ENCODE data around the gene RBM26.
"Not testable (repeated sequence)": the region's sequence is repeated elsewhere in the genome, so short reads cannot be mapped to it uniquely, and the experiment has no call there.

The RBM26 gene

GRCh38 chr13:79282976-79283375 lies 123.1 kb downstream of the RBM26 start:
- in situ Hi-C loops (cut with MboI; ENCODE audit: low sequenced_read_pairs), result no loop called here

DNA sequence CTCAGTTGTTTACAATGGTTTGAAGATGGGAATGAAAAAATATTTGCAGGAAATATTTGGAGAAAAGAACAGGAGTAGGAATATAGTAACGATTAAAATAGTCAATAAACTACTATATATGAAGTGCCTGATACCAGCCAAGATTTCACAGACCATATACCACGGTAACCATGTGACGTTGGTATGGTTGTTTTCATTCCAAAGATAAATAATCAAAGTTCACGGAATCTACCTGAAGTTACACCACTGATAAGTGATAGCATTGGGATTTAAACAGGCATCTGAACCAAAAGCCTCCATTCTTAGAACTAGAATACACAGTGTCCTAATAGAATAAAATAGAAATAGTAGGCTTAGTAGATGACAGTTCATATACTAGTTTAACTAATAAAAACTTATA lies 123.5 kb downstream of the RBM26 start:
- in situ Hi-C loops (cut with MboI; ENCODE audit: low sequenced_read_pairs), result no loop called here

GRCh38 chr13:79281339-79281747 lies 124.7 kb downstream of the RBM26 start:
- in situ Hi-C loops (cut with MboI; ENCODE audit: low sequenced_read_pairs), result no loop called here

- in situ Hi-C loops (cut with MboI; ENCODE audit: low sequenced_read_pairs), result not testable (repeated sequence)
These were observed 126.3 kb downstream of the RBM26 start for GRCh38 chr13:79279735-79280134.

DNA sequence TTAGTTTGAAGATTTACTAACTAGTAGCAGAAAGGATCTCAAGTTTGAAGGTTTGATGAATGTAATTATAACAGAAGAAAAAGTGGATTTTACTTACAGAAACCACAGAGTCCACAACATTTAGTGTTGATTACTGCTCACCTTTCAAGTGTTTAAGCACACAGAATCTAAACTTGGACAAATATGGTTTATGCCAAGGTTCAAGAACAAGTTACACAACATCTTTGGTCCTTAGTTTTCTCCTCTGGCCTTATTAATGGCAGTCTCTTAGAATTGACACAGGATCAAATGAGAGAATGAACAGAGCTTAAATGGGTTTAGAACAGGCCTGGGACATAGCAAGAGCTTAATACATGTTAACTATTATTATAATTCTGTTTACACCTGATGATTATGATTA lies 133.0 kb downstream of the RBM26 start:
- in situ Hi-C loops (cut with MboI; ENCODE audit: low sequenced_read_pairs), result no loop called here

GRCh38 chr13:79271616-79272015 lies 134.4 kb downstream of the RBM26 start:
- in situ Hi-C loops (cut with MboI; ENCODE audit: low sequenced_read_pairs), result no loop called here

- in situ Hi-C loops (cut with MboI; ENCODE audit: low sequenced_read_pairs), result no loop called here
These were observed 135.2 kb downstream of the RBM26 start for GRCh38 chr13:79270859-79271258.

Data from hTERT RPE-1 (cell line).